Smooth muscle cell (in vitro differentiated cells): ENCODE results near the gene RFX4. TPM values are rescaled to one million over a fixed set of nuclear protein-coding genes. Genes with fewer than 3 reads are reported as not detected.
A peak's percentile ranks its signal among the peaks of the same experiment; 100 is the strongest.

ENCODE experiments used
- DNase-seq: peaks from one replicate; lab custom pipeline; 2025; ENCODE audit not compliant: unreplicated experiment; lab: John Stamatoyannopoulos, UW
- H2AFZ ChIP-seq: fragments of 200-600 bp; sonication (generic); 2 replicates; pipeline ENCODE4 v1.6.0; 2016; ENCODE audit warnings: antibody characterized with exemption, low read depth, mild to moderate bottlenecking
- H3F3A ChIP-seq: fragments of 200-600 bp; sonication (generic); 2 replicates; pipeline ENCODE4 v1.6.0; 2017; ENCODE audit warnings: antibody characterized with exemption, low read depth
- H3K27ac ChIP-seq: fragments of 200-600 bp; sonication (generic); 2 replicates; pipeline ENCODE4 v1.5.1; 2016; ENCODE audit warnings: low read depth, mild to moderate bottlenecking
- H3K27me3 ChIP-seq: fragments of 200-600 bp; sonication (generic); 2 replicates; pipeline ENCODE4 v1.6.1; 2016; ENCODE audit warnings: low read depth, mild to moderate bottlenecking
- H3K36me3 ChIP-seq: fragments of 200-600 bp; sonication (generic); 2 replicates; pipeline ENCODE4 v1.5.1; 2016; ENCODE audit warnings: low read depth
- H3K4me1 ChIP-seq: fragments of 200-600 bp; sonication (generic); 2 replicates; pipeline ENCODE4 v1.5.1; 2016; ENCODE audit warnings: low read depth
- H3K4me2 ChIP-seq: fragments of 200-600 bp; sonication (generic); 2 replicates; pipeline ENCODE4 v1.6.0; 2016; ENCODE audit warnings: mild to moderate bottlenecking
- H3K4me3 ChIP-seq: fragments of 200-600 bp; sonication (generic); 2 replicates; pipeline ENCODE4 v1.5.1; 2016; ENCODE audit warnings: mild to moderate bottlenecking
- H3K79me2 ChIP-seq: fragments of 200-600 bp; sonication (generic); 2 replicates; pipeline ENCODE4 v1.6.0; 2016; ENCODE audit warnings: low read depth, mild to moderate bottlenecking
- H3K9ac ChIP-seq: fragments of 200-600 bp; sonication (generic); 2 replicates; pipeline ENCODE4 v1.6.0; 2016; ENCODE audit warnings: low read depth
- H3K9me3 ChIP-seq: fragments of 200-600 bp; sonication (generic); replicated peaks from 2 replicates; pipeline ENCODE4 v1.5.1; 2016; ENCODE audit warnings: low read depth
- H4K20me1 ChIP-seq: fragments of 200-600 bp; sonication (generic); 2 replicates; pipeline ENCODE4 v1.6.0; 2016; ENCODE audit warnings: low read depth
- WGBS: methylation state at CpG from one replicate; pipeline ENCODE4 v1.1.7; 2016; ENCODE audit warnings: low lambda C conversion rate; 5-methylcytosine and 5-hydroxymethylcytosine counted together
- polyA plus RNA-seq: library from polyadenylated mRNA; unstranded; fragments of >200 nt; fragmentation: Nextera tagmentation; extraction: Ambion mirVana; gene quantifications from 2 replicates; pipeline ENCODE4 v1.2.1, GENCODE V29; 2016
- total RNA-seq: library from RNA; depleted of rRNA; stranded (reverse); fragments of >200 nt; gene quantifications from 2 replicates; pipeline ENCODE4 v1.2.3, GENCODE V29; 2014
- TF ChIP-seq, protein P1 (sequence below): fragments of 200-600 bp; sonication (generic); IDR thresholded peaks from 2 replicates; pipeline ENCODE4 v1.5.1; 2017; ENCODE audit warnings: borderline replicate concordance, mild to moderate bottlenecking, antibody characterized with exemption; ENCODE audit not compliant: insufficient read depth, poor library complexity, severe bottlenecking

RFX4 gene
- total and polyA plus RNA-seq, 2 experiments from 2014 or later, result not detected

DNA sequence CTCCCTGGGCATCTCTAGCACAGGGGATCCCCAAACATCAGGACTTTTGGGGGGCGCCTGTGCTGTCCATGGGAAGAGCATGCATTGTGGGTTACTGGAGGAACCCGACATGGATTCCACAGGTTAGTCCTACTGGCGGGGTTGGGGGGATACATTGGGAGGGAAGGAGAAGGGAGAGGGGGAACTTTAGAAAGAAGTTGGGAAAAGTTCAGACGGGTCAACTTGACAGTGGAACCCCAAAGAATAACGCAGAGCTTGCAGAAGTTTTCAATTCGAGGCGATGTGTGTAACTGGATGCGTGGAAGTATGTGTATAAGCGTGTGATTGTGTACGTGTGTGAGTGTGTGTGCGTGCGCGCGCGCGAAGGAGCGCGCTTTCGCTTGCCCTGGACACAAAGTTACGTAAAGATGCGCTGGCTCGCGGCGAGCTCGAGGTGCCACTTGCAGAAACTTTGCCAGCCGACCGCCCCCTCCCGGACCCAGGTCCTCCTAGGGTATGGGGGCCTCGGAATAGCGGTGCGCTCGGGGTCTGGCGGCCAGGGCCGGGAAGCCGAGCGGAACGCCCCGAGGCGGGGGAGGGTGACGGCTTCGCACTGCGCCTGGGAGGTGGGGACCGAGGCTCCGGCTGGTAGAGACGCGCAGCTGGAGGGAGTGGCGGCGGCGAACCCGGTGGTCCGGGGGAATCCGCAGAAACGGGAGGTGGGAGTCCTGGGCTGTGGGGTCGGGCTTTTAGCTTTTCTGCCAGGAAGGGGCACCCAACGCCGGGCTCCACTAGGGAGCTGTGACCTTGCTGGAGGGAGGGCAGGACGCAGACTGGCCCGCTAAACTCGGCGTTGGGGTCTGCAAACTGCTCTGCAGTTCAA lies 669 bp downstream of the RFX4 start:
- peaks cover 65% of the 10 kb centered on the region for H3K4me1 ChIP-seq
- peak overlapping the region; percentile 84 for H3K4me2 ChIP-seq
- 2% methylated on average over 58 of the region's 60 CpGs for WGBS
- H2AFZ ChIP-seq, result no peak overlapping the region
- TF ChIP-seq, protein P1, sequence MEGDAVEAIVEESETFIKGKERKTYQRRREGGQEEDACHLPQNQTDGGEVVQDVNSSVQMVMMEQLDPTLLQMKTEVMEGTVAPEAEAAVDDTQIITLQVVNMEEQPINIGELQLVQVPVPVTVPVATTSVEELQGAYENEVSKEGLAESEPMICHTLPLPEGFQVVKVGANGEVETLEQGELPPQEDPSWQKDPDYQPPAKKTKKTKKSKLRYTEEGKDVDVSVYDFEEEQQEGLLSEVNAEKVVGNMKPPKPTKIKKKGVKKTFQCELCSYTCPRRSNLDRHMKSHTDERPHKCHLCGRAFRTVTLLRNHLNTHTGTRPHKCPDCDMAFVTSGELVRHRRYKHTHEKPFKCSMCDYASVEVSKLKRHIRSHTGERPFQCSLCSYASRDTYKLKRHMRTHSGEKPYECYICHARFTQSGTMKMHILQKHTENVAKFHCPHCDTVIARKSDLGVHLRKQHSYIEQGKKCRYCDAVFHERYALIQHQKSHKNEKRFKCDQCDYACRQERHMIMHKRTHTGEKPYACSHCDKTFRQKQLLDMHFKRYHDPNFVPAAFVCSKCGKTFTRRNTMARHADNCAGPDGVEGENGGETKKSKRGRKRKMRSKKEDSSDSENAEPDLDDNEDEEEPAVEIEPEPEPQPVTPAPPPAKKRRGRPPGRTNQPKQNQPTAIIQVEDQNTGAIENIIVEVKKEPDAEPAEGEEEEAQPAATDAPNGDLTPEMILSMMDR, result no peak
- no peak overlapping the region for H3K9ac ChIP-seq
- DNase-seq, result no peak
- H3K79me2 ChIP-seq, result no peaks in the 10 kb centered on the region
- no peak overlapping the region for H3K27ac ChIP-seq
- no peaks in the 10 kb centered on the region for H3K36me3 ChIP-seq
- no peaks in the 10 kb centered on the region for H3K9me3 ChIP-seq
- H3K27me3 ChIP-seq, result peaks cover 100% of the 10 kb centered on the region
- no peaks in the 10 kb centered on the region for H4K20me1 ChIP-seq
- peak overlapping the region; percentile 44 for H3K4me3 ChIP-seq
- H3F3A ChIP-seq, result no peaks in the 10 kb centered on the region

DNA sequence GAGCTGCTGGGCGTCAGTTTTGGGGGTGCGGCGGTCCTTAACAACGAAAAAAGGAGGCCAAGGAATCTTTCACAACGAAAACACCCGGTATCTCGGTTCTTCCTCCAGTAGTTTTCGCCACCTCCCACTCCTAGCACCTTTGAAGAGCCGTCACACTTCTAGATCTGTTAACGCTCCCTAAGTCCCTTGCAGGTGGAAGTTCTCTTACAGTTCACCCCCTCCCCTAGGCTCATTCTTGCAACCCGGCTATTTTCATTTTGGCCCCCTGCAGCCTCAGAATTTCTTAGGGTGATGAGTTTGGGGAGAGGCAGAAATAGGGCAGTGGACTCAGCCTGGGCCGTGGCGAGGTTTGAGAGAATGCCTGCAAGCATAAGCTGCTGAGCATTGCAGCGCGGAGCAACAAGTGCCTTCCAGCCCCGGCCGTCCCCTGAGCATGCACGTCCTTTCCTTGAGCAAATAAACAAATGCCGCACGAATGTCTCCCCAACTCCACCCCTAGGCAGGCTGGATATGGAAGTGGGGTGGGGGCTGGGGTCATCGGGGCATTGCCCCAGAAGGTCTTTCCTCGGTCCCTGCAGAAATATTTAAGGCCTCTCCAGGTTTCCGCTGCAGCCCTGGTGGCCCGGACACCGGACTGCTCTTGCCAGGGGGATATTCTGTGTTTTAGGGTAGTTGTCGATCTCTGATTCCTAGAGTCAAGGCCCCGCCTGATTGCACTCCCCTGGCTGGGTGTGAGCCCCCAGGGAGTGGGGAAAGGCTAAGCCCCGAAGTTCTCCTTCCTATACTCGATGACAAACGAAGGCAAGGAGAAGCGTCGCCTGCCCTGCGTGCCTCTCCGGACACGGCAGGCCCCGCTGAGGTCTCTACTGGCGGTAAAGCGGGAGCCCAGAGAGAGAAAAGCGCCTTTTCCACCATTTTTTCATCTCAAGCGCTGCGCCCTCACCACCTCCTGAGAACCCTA lies 1.6 kb downstream of the RFX4 start:
- no peaks in the 10 kb centered on the region for H3K36me3 ChIP-seq
- no peak for DNase-seq
- no peaks in the 10 kb centered on the region for H3F3A ChIP-seq
- H3K27me3 ChIP-seq, result peaks cover 100% of the 10 kb centered on the region
- H4K20me1 ChIP-seq, result no peaks in the 10 kb centered on the region
- WGBS, result 5% methylated on average over 41 of the region's 41 CpGs
- TF ChIP-seq, protein P1, result no peak
- no peak overlapping the region for H3K27ac ChIP-seq
- H3K4me3 ChIP-seq, result no peak overlapping the region
- H3K9me3 ChIP-seq, result no peaks in the 10 kb centered on the region
- H3K4me1 ChIP-seq, result peaks cover 65% of the 10 kb centered on the region
- H3K9ac ChIP-seq, result no peak overlapping the region
- H2AFZ ChIP-seq, result no peak overlapping the region
- H3K4me2 ChIP-seq, result peak overlapping the region; percentile 84
- no peaks in the 10 kb centered on the region for H3K79me2 ChIP-seq

DNA sequence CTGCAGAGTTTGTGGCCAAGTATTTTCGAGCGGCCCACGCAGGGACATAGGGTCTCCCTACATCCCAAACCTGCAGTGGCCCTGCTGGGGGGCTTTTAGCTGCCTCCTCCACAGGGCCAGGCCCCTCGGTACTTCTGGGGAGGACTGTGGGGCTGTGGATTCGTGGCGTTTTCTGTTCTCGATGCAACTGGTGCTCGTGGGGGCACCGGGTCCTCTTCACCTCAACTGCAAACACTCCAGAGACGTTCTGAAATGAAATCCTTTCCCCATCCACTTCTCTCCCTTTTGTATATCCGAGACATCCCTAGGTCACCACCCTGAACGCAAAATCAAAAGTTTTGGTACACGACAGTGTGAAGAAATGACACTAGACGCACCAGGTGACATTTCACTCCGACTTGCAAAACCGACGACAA lies 2.3 kb downstream of the RFX4 start:
- H3K4me3 ChIP-seq, result no peak overlapping the region
- no peaks in the 10 kb centered on the region for H4K20me1 ChIP-seq
- no peak for DNase-seq
- TF ChIP-seq, protein P1, result no peak
- H3K27me3 ChIP-seq, result peaks cover 100% of the 10 kb centered on the region
- no peaks in the 10 kb centered on the region for H3K79me2 ChIP-seq
- no peaks in the 10 kb centered on the region for H3F3A ChIP-seq
- H2AFZ ChIP-seq, result no peak overlapping the region
- no peaks in the 10 kb centered on the region for H3K36me3 ChIP-seq
- no peak overlapping the region for H3K27ac ChIP-seq
- no peak overlapping the region for H3K4me2 ChIP-seq
- 6% methylated on average over 17 of the region's 17 CpGs for WGBS
- H3K9me3 ChIP-seq, result no peaks in the 10 kb centered on the region
- H3K9ac ChIP-seq, result no peak overlapping the region
- H3K4me1 ChIP-seq, result peaks cover 65% of the 10 kb centered on the region
